HG02938 (cell line): ENCODE measurements around the gene TAB2.
"Not testable (repeated sequence)": the region's sequence is repeated elsewhere in the genome, so short reads cannot be mapped to it uniquely, and the experiment has no call there.

Source experiments
- ATAC-seq: cut with Tn5 transposase; IDR thresholded peaks from one replicate; pipeline ENCODE4 v1.9.1; 2021; ENCODE audit warnings: mild to moderate bottlenecking, moderate library complexity; ENCODE audit not compliant: unreplicated experiment

The TAB2 gene

DNA sequence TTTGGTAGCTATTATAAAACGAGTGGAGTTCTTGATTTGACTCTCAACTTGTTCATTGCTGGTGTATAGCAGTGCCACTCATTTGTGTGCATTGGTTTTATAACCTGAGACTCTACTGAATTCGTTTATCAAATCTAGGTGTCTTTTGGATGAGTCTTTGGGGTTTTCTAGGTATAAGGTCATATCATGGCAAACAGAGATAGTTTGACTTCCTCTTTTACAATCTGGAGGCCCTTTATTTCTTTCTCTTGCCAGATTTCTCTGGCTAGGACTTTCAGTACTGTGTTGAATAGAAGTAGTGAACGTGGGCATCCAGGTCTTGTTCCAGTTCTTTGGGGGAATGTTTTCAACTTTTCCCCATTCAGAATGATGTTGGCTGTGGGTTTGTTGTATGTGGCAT is 121.3 kb downstream of the TAB2 start:
- ATAC-seq, result no peak

DNA sequence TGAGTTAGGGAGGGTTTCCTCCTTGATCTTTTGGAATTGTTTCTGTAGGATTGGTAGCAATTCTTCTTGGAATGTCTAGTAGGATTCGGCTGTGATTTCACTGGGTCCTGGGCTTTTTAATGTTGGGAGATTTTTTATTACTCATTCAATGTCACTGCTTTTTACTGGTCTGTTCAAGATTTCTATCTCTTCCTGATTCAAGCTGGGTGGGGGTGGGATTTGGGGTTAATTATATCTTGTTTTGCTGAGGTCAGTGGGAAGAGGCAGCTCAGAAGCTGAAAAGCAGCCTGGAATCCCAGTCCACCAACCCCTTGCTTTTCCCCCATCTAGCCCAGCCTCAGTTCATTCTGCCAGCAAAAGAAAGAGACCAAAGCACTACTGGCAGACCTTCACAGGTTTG is 122.1 kb downstream of the TAB2 start:
- no peak for ATAC-seq

DNA sequence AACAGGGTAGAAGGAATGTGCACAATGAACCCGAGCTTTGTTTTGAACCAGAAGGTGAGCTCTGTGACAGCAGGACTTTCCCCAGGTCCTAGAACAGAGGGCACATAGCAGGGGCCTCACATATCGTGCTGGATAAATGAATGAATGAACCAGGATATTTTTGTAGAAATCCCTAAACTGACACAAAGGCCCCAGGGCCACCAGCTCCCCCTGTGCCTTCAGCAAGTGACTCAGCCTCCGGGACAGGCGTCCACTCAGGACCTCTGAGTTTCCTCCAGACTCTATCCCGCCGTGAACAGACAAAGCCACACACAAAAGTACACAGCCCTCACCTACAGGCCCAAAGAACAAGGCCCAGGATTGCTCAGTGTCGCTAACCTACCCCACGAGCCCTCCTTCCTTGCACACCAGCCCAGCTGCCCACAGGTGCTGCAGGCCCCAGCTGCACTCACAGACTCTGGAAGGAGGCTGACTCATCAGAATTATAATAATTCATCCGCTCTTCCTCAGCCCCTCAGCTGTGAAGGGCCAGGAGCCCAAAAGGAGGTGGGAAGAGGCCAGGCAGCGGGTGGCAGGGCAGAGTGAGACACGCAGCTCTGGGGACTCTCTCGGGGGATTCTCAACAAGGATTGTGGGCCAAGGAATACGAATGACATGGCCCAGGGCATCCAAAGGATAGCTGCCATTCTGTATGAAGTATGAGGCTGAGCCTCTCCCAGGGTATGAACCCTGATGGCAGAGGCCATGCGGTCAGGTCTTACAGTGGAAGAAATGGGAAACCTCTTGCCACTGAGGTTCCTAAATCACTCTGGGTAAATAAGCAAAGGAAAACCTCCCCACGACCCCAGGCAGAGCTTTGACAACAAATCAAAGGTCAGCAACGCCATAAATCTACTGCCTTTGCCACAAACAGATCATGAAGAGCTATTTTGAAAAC is 123.5 kb downstream of the TAB2 start:
- ATAC-seq, result no peak

DNA sequence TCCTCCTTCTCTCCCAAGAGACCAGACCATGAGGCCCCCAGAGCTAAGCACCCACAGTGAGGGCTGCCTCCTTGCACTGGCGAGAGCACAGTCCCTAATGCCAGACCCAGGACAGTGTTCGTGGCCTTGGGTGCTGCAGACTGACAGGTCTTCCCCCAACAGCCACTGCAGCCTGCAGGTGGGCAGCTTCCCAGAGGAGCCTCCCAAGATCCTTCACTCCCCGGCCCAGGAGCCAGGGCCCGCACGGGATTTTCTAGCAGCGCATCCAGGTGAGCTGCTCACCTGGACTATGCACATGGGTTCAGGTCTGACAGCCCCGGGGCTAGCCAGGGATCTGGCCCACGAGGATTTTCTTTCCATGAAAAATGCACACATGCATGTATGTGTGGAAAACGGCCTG is 124.2 kb downstream of the TAB2 start:
- no peak for ATAC-seq

DNA sequence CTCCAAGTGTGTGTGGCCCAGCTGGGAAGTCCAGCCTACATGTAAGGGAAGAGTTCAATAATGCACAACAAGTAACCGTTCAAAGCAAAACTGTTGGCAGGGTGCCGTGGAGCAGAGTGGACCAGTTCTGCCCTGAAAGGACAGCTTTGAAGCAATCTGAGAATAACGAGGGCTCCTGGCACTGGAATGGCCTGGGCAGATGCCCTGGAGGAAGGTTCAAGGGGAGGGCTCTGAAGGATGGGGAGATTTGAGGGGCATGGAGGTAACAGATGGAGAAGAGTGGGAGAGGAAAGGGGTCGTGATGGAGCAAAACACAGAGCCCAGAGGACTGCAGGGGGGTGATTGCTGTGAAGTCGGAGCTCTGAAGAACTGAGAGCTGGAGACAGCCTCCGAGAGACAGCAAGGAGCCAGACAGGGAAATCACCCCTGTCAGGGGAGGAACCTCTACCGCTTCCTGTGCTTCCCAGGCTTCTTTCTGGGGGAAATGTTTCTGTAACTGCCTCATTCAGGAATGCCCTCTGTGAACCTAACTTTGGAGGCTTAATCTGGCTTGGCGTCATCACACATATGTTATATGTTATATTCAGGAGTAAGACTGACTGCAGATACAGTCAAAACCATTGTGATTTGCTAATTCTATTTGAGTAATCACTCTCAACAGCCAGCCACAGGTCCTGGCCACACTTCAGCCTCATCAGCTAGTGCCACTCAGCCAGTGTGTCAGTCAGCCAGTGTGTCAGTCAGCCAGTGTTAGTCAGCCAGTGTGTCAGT is 126.1 kb downstream of the TAB2 start:
- no peak for ATAC-seq

DNA sequence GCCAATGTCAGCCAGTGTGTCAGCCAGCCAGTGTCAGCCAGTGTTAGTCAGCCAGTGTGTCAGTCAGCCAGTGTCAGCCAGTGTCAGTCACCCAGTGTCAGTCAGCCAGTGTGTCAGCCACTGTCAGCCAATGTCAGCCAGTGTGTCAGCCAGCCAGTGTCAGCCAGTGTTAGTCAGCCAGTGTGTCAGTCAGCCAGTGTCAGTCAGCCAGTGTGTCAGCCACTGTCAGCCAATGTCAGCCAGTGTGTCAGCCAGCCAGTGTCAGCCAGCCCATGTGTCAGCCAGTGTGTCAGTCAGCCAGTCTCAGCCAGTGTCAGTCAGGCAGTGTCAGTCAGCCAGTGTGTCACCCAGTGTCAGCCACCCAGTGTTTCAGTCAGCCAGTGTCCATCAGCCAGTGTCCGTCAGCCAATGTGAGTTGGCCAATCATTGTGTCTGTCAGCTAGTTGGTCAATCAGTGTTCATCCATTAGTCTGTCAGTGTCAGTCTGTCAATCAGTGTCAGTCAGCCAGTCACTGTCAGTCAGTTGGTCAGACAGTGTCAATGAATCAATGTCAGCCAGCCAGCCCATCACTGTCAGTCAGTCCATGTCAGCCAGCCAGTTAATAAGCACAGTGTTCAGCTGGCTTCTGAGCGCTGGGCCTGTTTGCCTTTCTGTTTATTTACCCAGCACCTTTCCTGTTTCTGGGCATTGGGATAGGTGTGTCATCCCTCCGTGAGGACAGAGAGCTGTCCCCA is 127.0 kb downstream of the TAB2 start:
- not testable (repeated sequence) for ATAC-seq

DNA sequence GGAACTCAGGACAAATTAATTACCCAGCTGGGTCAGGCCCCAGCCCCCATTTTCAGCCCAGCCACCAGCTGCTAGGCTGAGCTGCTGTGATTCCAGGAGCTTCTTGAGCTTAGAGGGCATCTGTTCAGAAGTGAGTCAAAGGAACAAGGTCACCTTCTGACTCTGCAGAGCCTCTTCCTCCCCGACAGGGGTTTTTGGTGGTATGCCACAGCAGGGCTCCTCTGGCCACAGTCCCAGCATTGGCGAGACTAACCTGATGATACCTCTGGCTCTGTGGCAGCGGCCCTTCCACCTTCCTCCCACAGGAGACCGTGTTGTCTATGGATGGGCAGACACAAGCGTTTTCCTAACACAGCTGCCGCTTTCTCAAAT is 127.6 kb downstream of the TAB2 start:
- no peak for ATAC-seq

DNA sequence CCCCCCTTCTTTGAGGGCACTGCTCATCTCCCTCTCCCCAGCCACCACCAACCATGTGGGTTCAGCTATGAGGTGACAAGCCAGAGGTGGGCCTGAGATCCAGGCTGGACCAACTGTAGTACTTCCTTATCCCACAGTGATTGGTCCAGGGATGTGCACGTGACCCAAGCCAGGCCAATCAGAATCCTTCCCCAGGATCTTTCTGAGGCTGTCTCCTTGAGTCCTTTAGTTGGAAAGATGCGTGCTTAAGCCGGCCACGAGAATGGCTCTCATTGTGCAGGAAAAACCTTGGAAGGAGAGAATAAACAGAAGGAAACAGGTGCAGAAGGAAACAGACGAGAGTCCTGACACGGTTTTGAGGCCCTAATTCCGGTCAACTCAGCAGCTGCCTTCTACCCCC is 128.1 kb downstream of the TAB2 start:
- no peak for ATAC-seq

DNA sequence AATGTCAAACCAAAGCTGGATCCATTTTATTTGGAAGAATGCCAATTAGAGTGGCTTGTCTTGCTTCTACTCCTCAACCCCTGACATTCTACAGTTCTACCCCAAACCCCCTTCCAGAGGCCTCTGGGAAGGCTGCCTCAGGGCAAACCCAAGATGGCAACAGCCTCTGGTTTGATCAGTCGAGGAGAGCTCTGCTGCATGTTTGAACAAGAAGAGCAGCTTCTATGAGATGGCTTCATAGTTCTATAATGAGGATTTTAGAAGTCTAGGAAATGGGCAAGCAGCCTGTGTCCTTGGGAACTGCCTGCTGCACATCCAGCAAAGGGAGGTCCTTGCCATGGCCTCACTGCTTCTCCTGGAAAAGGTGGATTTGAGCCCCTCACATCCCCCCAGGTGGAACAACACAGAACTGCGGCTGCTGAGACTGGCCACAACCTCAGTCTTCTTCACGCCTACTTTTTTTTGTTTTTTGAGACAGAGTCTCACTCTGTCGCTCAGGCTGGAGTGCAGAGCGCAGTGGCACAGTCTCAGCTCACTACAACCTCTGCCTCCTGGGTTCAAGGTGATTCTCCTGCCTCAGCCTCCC is 129.4 kb downstream of the TAB2 start:
- no peak for ATAC-seq

DNA sequence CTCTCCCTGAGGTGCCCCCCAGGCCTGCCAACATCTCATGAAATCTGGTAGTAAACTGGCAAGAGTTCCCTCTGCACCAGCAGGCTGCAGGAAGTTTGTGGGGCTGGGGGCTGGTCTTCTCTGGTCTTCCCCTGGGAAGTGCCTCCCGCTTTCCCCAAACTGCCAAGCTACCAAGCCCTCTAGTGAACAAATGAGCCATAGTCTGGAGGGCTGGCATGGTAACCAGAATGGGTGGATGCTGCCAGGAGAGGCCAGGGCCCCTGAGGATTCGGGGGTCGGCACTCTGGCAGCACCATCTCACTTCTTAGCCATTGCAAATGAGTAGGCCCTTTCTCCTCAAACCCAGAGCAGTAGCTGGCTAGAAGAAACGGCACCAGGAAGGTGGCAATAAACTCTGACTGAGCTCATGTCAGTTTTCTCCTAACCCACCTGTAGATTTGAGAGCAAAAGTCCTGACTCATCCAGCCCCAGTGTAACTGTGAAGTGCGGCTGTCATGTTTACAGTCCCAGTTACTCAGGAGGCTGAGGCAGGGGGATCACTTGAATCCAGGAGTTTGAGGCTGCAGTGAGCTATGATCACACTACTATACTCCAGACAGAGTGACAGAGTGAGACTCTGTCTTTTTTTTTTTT is 131.4 kb downstream of the TAB2 start:
- ATAC-seq, result no peak

DNA sequence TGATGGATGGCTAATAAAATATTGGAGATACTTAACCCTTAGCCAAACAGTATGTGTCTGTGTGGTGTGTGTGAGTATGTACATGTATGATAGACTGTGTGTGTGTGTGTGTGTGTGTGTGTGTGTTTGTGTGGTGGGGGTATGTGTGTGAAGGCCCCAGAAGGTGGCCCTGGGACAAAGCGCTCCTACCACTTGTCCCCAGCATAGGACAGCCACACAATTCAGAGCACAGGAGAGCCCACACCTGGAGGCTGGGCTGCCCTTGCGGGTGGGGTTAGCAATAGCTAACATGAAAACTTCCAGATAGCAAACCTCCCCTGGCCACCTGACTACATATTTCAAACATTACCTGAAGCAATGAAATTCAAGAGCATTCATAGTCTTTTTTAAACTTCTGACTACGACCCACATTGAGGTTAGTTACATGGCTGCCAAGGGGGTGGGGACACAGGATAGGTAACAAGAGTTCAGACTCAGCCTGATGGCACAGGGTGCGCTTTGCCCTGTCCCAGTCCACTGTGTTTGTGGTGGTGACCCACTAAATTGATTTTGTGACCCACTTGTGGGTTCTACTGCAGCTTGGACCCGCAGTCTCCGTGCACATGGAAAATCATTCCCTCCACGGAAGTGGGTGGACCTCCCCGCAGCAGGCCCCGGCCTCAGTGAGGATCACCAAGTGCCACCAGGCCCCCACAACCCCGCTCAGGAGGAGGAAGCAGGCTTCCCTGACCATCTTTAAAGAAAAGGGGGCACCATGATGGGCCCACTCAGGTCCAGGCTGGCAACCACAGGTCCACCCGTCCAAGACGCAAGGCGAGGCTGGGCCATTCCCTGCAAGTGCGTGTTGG is 132.5 kb downstream of the TAB2 start:
- ATAC-seq, result no peak

DNA sequence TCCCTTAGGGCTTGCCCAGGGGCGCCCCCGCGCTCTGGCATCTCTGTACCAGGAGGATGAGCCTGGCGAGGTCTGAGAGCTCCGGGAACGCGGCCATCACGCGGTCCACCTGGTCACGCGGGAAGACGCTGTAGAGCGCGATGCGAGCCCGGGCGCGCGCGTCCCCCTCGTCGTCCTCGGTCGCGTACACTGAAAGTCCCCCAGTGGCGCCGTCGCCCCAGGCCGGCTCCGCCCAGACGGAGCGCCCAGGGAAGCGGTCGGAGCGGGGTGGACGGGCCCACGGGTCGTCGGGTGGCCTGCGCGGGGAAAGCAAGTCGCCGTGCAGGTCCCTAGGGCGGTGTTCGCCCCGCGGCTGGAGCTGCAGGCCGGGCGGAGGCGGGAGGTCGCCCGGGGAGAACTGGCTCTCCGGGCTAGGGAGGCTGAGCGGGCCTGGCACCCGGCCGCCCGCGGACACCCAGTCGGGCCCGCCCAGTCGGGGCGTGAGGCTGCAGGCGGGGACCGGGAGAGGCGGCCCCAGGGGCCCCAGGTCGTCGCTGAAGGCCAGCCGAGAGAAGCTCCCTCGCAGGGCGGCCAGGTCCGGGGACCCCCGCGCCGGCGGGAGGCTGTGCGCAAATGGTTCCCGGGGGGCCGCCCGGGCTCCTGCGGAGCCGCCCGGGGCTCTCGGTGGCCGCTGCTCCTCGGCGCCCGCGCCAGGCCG is 133.3 kb downstream of the TAB2 start:
- no peak for ATAC-seq

DNA sequence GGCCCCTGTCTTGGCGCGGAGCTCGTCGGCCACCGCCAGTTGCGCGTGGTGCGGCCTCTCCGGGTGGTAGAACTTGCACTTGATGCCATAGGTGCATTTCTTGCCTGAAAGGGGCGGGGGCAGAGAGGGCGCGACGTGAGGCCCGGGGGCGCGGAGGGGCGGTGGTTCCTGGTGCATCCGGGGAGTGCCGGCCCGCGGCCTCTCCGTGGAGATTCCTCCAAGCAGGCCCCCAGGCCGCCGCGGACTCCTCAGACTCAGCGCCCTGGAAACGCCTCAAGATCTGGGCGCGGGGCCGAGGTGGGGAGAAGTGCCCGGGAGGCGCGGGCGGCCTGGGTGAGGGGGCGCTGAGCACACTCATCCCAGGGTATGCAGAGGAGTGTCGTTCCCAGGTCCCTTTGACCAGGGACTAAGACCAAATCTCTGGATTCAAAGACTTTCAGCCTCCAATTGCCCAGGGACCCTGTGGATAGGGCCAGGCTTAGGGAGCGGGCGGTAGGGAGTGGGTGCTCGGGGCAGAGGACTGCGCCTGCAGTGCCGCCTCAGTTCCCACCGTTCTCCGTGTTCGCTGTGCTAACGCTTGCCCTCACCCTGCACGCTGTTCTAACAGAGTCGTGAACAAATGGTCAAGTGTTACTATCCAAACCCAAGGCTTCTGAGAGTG is 134.0 kb downstream of the TAB2 start:
- ATAC-seq, result no peak

DNA sequence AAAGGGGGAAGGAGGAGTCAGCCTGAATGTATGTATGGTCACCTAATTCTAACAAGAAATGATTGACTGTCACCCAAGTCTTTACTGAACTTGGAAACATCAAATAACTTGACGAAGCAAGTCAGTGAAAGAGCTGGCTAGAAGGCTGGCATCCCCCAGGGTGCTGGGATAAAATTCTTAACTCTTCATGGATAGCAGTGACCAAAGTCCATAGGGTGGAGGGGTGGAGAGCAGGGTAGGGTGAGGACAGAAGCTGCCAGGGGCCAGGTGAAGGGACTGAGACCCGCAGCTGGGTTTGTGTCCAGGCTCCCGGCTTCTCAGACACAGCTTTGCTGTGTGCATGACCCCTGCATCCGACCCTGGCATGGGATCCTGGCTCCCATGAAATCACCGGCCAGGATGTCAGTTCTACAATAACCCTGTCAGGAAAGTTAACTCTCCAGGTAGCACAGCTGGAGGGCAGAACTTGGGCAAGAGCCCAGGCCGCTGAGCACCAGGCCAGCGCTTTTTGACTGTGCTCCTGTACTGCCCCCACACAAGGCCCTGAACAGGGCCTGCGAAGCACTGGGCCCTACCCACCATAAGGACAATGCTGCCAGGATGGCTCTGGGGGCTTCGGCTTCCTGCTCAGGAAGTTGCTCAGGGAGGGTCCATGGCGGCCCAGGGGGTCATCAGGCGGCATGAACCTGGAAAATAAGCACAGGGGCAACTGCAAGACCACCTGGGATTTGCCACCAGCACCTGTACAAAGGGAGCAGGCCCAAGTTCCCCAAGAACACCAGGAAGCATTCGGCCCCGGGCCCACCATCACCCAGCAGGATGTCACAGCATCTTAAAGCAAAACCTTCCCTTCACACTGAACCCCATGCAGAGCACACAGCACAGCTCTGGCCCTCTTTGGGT is 134.8 kb downstream of the TAB2 start:
- ATAC-seq, result no peak

DNA sequence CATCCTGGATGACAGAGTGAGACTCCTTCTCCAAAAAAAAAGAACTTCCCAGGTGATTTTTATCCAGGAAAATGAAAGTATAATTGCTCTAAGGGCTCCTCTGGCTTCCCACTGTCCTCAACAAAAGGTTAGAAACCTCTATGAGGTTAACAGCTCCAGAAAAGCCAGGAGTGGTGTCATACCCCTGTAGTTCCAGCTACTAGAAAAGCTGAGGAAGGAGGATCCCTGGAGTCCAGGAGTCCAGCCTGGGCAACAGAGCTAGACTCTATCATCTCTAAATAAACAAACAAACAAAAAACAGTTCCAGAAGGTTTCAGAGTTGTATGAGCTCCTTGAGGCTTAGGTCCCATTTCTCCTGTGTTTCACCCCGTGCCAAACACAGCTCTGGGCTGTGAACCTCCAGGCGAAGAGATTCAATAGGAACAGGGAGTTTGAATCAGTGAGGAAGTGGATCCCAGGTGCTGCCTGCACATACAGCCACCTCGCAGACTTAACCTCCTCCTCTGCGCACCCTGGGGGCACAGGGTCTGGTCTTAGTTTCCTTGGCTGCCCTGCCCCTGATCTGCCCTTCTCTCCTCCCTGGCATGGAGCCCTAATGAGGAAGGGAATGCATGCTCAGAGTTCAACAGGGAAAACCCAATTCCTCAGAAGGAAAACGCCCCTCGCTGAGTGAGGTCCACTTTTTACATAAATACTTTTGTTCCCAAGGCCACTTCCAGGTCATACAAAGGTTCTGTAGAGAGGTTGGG is 136.3 kb downstream of the TAB2 start:
- ATAC-seq, result no peak

DNA sequence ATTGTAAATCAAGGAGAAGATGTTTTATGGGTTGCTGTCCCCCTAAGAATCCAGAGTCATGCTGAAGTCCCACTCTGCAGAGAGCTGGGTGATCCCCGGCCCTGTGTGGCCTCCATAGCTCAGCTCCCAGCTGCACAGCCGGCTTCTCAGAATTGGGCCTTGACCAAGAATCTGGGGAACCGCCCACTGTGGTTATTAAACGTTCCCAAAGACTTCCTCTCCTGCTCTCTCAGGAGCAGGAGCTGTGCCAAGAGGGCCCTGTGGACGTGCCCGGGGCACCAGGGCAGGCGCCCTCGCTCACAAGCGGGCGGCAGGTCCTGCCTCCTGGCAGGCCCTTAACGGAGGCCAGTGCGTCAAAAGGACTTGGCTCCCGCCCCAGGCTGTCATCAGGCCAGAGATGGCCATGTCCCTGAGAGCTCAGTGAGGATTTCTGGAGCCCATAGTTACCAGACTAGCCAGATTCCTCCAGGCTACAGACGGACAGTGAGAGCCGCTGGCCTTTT is 136.9 kb downstream of the TAB2 start:
- no peak for ATAC-seq
